Trophoblast cell (in vitro differentiated cells and primary cell): ENCODE measurements around the gene GRID1.

Experiments used
- DNase-seq, 2 donors: peaks; one replicate each; pipeline ENCODE4 v3.0.0-alpha.2; 2016
- H2AFZ ChIP-seq: 2 replicates; pipeline ENCODE4 v1.6.1; 2013; ENCODE audit warnings: low read length, moderate library complexity, mild to moderate bottlenecking; ENCODE audit not compliant: insufficient read depth, poor library complexity
- H2AK5ac ChIP-seq: 2 replicates; pipeline ENCODE4 v1.6.1; 2013; ENCODE audit warnings: mild to moderate bottlenecking, low read length
- H2BK120ac ChIP-seq: 2 replicates; pipeline ENCODE4 v1.6.1; 2013; ENCODE audit warnings: low read length, mild to moderate bottlenecking, moderate library complexity; ENCODE audit not compliant: insufficient read depth, poor library complexity
- H2BK12ac ChIP-seq: 2 replicates; pipeline ENCODE4 v1.6.1; 2013; ENCODE audit warnings: mild to moderate bottlenecking, low read length, moderate library complexity
- H2BK5ac ChIP-seq: 2 replicates; pipeline ENCODE4 v1.6.1; 2013; ENCODE audit warnings: low read length, low read depth, moderate library complexity, mild to moderate bottlenecking; ENCODE audit not compliant: poor library complexity
- H3K14ac ChIP-seq: 2 replicates; pipeline ENCODE4 v1.6.1; 2013; ENCODE audit warnings: mild to moderate bottlenecking, low read length
- H3K18ac ChIP-seq: 2 replicates; pipeline ENCODE4 v1.6.1; 2013; ENCODE audit warnings: mild to moderate bottlenecking, low read length
- H3K23ac ChIP-seq: 2 replicates; pipeline ENCODE4 v1.6.1; 2013; ENCODE audit warnings: low read length
- H3K27ac ChIP-seq: 2 replicates; pipeline ENCODE4 v1.5.1; 2013; ENCODE audit warnings: low read depth, mild to moderate bottlenecking, inconsistent platforms, low read length, moderate library complexity
- H3K27me3 ChIP-seq: 2 replicates; pipeline ENCODE4 v1.6.1; 2013; ENCODE audit warnings: inconsistent platforms, mild to moderate bottlenecking, low read length, moderate library complexity; ENCODE audit not compliant: insufficient read depth
- H3K36me3 ChIP-seq, 2 experiments: 1 replicate in 1 of 2; 2 replicates in 1 of 2; pipeline ENCODE4 v1.6.1; 2013; ENCODE audit warnings: low read length in 2 of 2, mild to moderate bottlenecking in 2 of 2, moderate library complexity in 1 of 2; ENCODE audit not compliant: insufficient read depth in 2 of 2, control insufficient read depth in 1 of 2
- H3K4ac ChIP-seq: 2 replicates; pipeline ENCODE4 v1.6.1; 2013; ENCODE audit warnings: low read depth, mild to moderate bottlenecking, low read length, moderate library complexity
- H3K4me1 ChIP-seq, 2 experiments: 1 replicate in 1 of 2; 2 replicates in 1 of 2; pipeline ENCODE4 v1.6.1; 2013; ENCODE audit warnings: low read length in 2 of 2, mild to moderate bottlenecking in 2 of 2, moderate library complexity in 1 of 2; ENCODE audit not compliant: insufficient read depth in 2 of 2, control insufficient read depth in 1 of 2
- H3K4me2 ChIP-seq: 2 replicates; pipeline ENCODE4 v1.6.1; 2013; ENCODE audit warnings: inconsistent platforms, mild to moderate bottlenecking, low read length, moderate library complexity
- H3K4me3 ChIP-seq: 2 replicates; pipeline ENCODE4 v1.5.1; 2013; ENCODE audit warnings: mild to moderate bottlenecking, low read depth, low read length, inconsistent platforms
- H3K79me1 ChIP-seq: one replicate; pipeline ENCODE4 v1.6.1; 2013; ENCODE audit warnings: low read length
- H3K79me2 ChIP-seq: 2 replicates; pipeline ENCODE4 v1.6.1; 2013; ENCODE audit warnings: low read length, mild to moderate bottlenecking; ENCODE audit not compliant: control insufficient read depth, insufficient read depth, poor library complexity
- H3K9ac ChIP-seq: 2 replicates; pipeline ENCODE4 v1.6.1; 2013; ENCODE audit warnings: mild to moderate bottlenecking, low read length
- H3K9me3 ChIP-seq: 2 replicates; pipeline ENCODE4 v1.6.1; 2013; ENCODE audit warnings: low read depth, mild to moderate bottlenecking, control low read depth, inconsistent platforms, low read length; ENCODE audit not compliant: insufficient read depth
- H4K12ac ChIP-seq: 2 replicates; pipeline ENCODE4 v1.6.1; 2013; ENCODE audit warnings: low read depth, mild to moderate bottlenecking, low read length, moderate library complexity
- H4K8ac ChIP-seq: 2 replicates; pipeline ENCODE4 v1.6.1; 2013; ENCODE audit warnings: low read depth, mild to moderate bottlenecking, low read length, moderate library complexity
- H4K91ac ChIP-seq: one replicate; pipeline ENCODE4 v1.6.1; 2013; ENCODE audit warnings: low read depth, mild to moderate bottlenecking, low read length, moderate library complexity
- WGBS: extraction: QIAGEN DNeasy Blood & Tissue Kit; methylation state at CpG from one replicate; pipeline ENCODE4 v1.1.7; 2013; ENCODE audit warnings: missing lambda C conversion rate; ENCODE audit not compliant: insufficient read length, insufficient coverage; ENCODE audit errors: extremely low coverage; 5-methylcytosine and 5-hydroxymethylcytosine counted together

GRID1 gene

GRCh38 chr10:86286236-86287109, 80.1 kb downstream of the GRID1 start:
- Histone ChIP-seq H3K27me3 (no peaks in the 10 kb centered on the region), H2BK12ac (no peak overlapping the region), H3K18ac (no peak overlapping the region), H3K4me3 (no peak overlapping the region), H3K79me1 (no peaks in the 10 kb centered on the region), H2BK120ac (no peak overlapping the region), H3K4ac (no peak overlapping the region), H3K9me3 (peaks cover 9% of the 10 kb centered on the region), H4K91ac (no peak overlapping the region), H3K79me2 (no peaks in the 10 kb centered on the region), H3K23ac (no peak overlapping the region), H4K12ac (no peak overlapping the region), H3K4me2 (no peak overlapping the region), H2AK5ac (no peak overlapping the region), H4K8ac (no peak overlapping the region), H2BK5ac (no peak overlapping the region), H3K36me3 (no peaks in the 10 kb centered on the region), H3K14ac (no peak overlapping the region), H3K9ac (no peak overlapping the region), H3K27ac (no peak overlapping the region), H3K4me1 (no peaks in the 10 kb centered on the region), H2AFZ (no peak overlapping the region)
- DNase-seq: no peak
- no CpG with 5 or more reads among the region's 18 CpGs for WGBS

GRCh38 chr10:86285136-86285790, 81.3 kb downstream of the GRID1 start:
- Histone ChIP-seq H3K23ac (no peak overlapping the region), H3K79me2 (no peaks in the 10 kb centered on the region), H3K9ac (no peak overlapping the region), H2BK120ac (no peak overlapping the region), H3K14ac (no peak overlapping the region), H3K4ac (no peak overlapping the region), H2BK12ac (no peak overlapping the region), H3K9me3 (peaks cover 9% of the 10 kb centered on the region), H4K8ac (no peak overlapping the region), H3K36me3 (no peaks in the 10 kb centered on the region), H2AFZ (no peak overlapping the region), H4K91ac (no peak overlapping the region), H3K27ac (no peak overlapping the region), H2AK5ac (no peak overlapping the region), H3K18ac (no peak overlapping the region), H3K79me1 (no peaks in the 10 kb centered on the region), H3K4me1 (no peaks in the 10 kb centered on the region), H2BK5ac (no peak overlapping the region), H3K27me3 (no peaks in the 10 kb centered on the region), H3K4me2 (no peak overlapping the region), H4K12ac (no peak overlapping the region), H3K4me3 (no peak overlapping the region)
- no peak for DNase-seq
- WGBS: no CpG with 5 or more reads among the region's 10 CpGs

GRCh38 chr10:86284355-86285105, 82.1 kb downstream of the GRID1 start:
- Histone ChIP-seq H4K91ac (no peak overlapping the region), H3K4me1 (no peaks in the 10 kb centered on the region), H3K4me2 (no peak overlapping the region), H2BK12ac (no peak overlapping the region), H3K14ac (no peak overlapping the region), H3K9ac (no peak overlapping the region), H2BK120ac (no peak overlapping the region), H3K23ac (no peak overlapping the region), H2AK5ac (no peak overlapping the region), H3K9me3 (peaks cover 12% of the 10 kb centered on the region), H4K8ac (no peak overlapping the region), H3K79me2 (no peaks in the 10 kb centered on the region), H4K12ac (no peak overlapping the region), H3K36me3 (no peaks in the 10 kb centered on the region), H3K79me1 (no peaks in the 10 kb centered on the region), H3K18ac (no peak overlapping the region), H3K27ac (no peak overlapping the region), H2BK5ac (no peak overlapping the region), H2AFZ (no peak overlapping the region), H3K4ac (no peak overlapping the region), H3K27me3 (no peaks in the 10 kb centered on the region), H3K4me3 (no peak overlapping the region)
- DNase-seq: no peak
- WGBS: no CpG with 5 or more reads among the region's 11 CpGs

GRCh38 chr10:86283466-86284287, 82.9 kb downstream of the GRID1 start:
- Histone ChIP-seq H3K4ac (no peak overlapping the region), H3K79me1 (no peaks in the 10 kb centered on the region), H2BK120ac (no peak overlapping the region), H4K91ac (no peak overlapping the region), H2AK5ac (no peak overlapping the region), H2BK12ac (no peak overlapping the region), H3K27ac (no peak overlapping the region), H2AFZ (no peak overlapping the region), H3K4me2 (no peak overlapping the region), H3K9ac (no peak overlapping the region), H4K8ac (no peak overlapping the region), H3K14ac (no peak overlapping the region), H3K23ac (no peak overlapping the region), H2BK5ac (no peak overlapping the region), H3K4me3 (peak overlapping the region; percentile 25), H3K9me3 (peaks cover 8% of the 10 kb centered on the region), H3K27me3 (no peaks in the 10 kb centered on the region), H3K18ac (no peak overlapping the region), H4K12ac (no peak overlapping the region), H3K79me2 (no peaks in the 10 kb centered on the region), H3K36me3 (no peaks in the 10 kb centered on the region), H3K4me1 (no peaks in the 10 kb centered on the region)
- no peak for DNase-seq
- no CpG with 5 or more reads among the region's 1 CpG for WGBS
